Panc1 (cell line): ENCODE results near the gene EIF4E2. TPM values are rescaled to one million over a fixed set of nuclear protein-coding genes. Genes with fewer than 3 reads are reported as not detected.
"Not testable (repeated sequence)": the region's sequence is repeated elsewhere in the genome, so short reads cannot be mapped to it uniquely, and the experiment has no call there.

Experiments used
- ATAC-seq: fragments of 200-7000 bp; cut with Tn5 transposase; 2 replicates; pipeline ENCODE4 v1.9.1; 2020; ENCODE audit warnings: mild to moderate bottlenecking, moderate library complexity
- BruUV-seq: library from RNA; stranded (reverse); fragments of 400-500 nt; replicated peaks from 2 replicates; lab custom pipeline; 2021; lab: Mats Ljungman, UMichigan
- CTCF ChIA-PET: fragments of 300-600 bp; sonication (Branson Sonifier 250); formaldehyde crosslinking; loops from one replicate; lab custom pipeline; 2022; ENCODE audit warnings: antibody characterized with exemption; lab: Charles Lee
- POLR2A ChIA-PET: fragments of 300-600 bp; sonication (Branson Sonifier 250); formaldehyde crosslinking; loops from one replicate; lab custom pipeline; 2022; ENCODE audit warnings: antibody characterized with exemption; lab: Charles Lee
- DNase-seq: peaks from one replicate; pipeline ENCODE4 v3.0.0-alpha.2; 2010; ENCODE audit warnings: low read depth, low spot score
- H3K27ac ChIP-seq: 2 replicates; pipeline ENCODE4 v1.5.1; 2011; ENCODE audit warnings: mild to moderate bottlenecking, low read length, inconsistent platforms
- H3K27me3 ChIP-seq: fragments of 200-500 bp; sonication (Bioruptor generic); 2 replicates; pipeline ENCODE4 v1.6.0; 2014; ENCODE audit warnings: low read length, inconsistent platforms; ENCODE audit not compliant: control insufficient read depth, insufficient read depth
- H3K36me3 ChIP-seq: fragments of 200-500 bp; sonication (Bioruptor generic); 2 replicates; pipeline ENCODE4 v1.5.1; 2014; ENCODE audit warnings: inconsistent platforms, mild to moderate bottlenecking, low read length, moderate library complexity; ENCODE audit not compliant: control insufficient read depth, insufficient read depth
- H3K4me1 ChIP-seq: 2 replicates; pipeline ENCODE4 v1.5.1; 2011; ENCODE audit warnings: inconsistent platforms, mild to moderate bottlenecking, low read length, moderate library complexity; ENCODE audit not compliant: control insufficient read depth, insufficient read depth
- H3K4me3 ChIP-seq, 2 experiments: 2 replicates each; pipeline ENCODE4 v1.5.1; 2011 to 2012; ENCODE audit warnings: low read depth in 2 of 2, low read length in 2 of 2, mild to moderate bottlenecking in 2 of 2, inconsistent platforms in 1 of 2, moderate library complexity in 1 of 2
- H3K9me3 ChIP-seq: fragments of 200-500 bp; sonication (Bioruptor generic); 2 replicates; pipeline ENCODE4 v1.5.1; 2014; ENCODE audit warnings: low read depth, mild to moderate bottlenecking, inconsistent platforms, low read length, moderate library complexity; ENCODE audit not compliant: control insufficient read depth, insufficient read depth
- CTCF ChIP-seq: fragments of 450-650 bp; IDR thresholded peaks from 2 replicates; pipeline ENCODE4 v1.5.1; 2017; ENCODE audit warnings: mild to moderate bottlenecking
- POLR2AphosphoS5 ChIP-seq: IDR thresholded peaks from 2 replicates; pipeline ENCODE4 v1.6.1; 2012; ENCODE audit warnings: mild to moderate bottlenecking, low read depth, low read length, moderate library complexity
- REST ChIP-seq, 2 experiments: IDR thresholded peaks; 2 replicates each; pipeline ENCODE4 v1.6.1; 2011 to 2012; ENCODE audit warnings: low read depth in 2 of 2, control low read depth in 1 of 2, low read length in 1 of 2, mild to moderate bottlenecking in 1 of 2, moderate library complexity in 1 of 2; ENCODE audit not compliant: insufficient read depth in 1 of 2
- SIN3A ChIP-seq: IDR thresholded peaks from 2 replicates; pipeline ENCODE4 v1.6.1; 2012; ENCODE audit warnings: low read depth, mild to moderate bottlenecking, low read length, moderate library complexity, borderline replicate concordance; ENCODE audit not compliant: insufficient read depth
- TCF7L2 ChIP-seq: IDR thresholded peaks from 2 replicates; pipeline ENCODE4 v1.6.1; 2011; ENCODE audit warnings: mild to moderate bottlenecking, low read depth, low read length, inconsistent platforms
- in situ Hi-C: cut with HindIII; loops from 2 replicates; pipeline ENCODE4 v1.10.0; 2016; ENCODE audit warnings: low sequenced_read_pairs, low pct_unique_long_range_greater_than_20kb
- intact Hi-C: fragments of 100-400 bp; cut with micrococcal nuclease; formaldehyde crosslinking; loops from one replicate; pipeline ENCODE4 v1.10.0; 2022; ENCODE audit not compliant: unreplicated experiment
- total RNA-seq: library from RNA; stranded (reverse); gene quantifications from one replicate; pipeline ENCODE4 v1.2.1, GENCODE V29; 2021; ENCODE audit not compliant: unreplicated experiment

Gene EIF4E2
- total RNA-seq, 1 experiment from 2014 or later: 84.0 TPM

GRCh38 chr2:232569541-232569940 lies 19.1 kb downstream of the EIF4E2 start:
- Histone ChIP-seq H3K27me3 (no peaks in the 10 kb centered on the region), H3K9me3 (no peaks in the 10 kb centered on the region), H3K4me1 (no peaks in the 10 kb centered on the region), H3K36me3 (peaks cover 27% of the 10 kb centered on the region), H3K4me3 (no peak overlapping the region), H3K27ac (no peak overlapping the region)
- ChIA-PET POLR2A (no interaction called here), CTCF (no interaction called here)
- intact Hi-C loops: no loop called here
- no TSS peak for BruUV-seq
- no peak for ATAC-seq
- no peak for TF ChIP-seq REST (IDR thresholded peaks at IDR 0.05; ENCODE audit: insufficient read depth in 1 of 2, low read depth in 2 of 2, low read length in 1 of 2)
- no peak for TF ChIP-seq CTCF
- no peak for TF ChIP-seq TCF7L2
- no peak for TF ChIP-seq POLR2AphosphoS5
- no peak for TF ChIP-seq SIN3A
- in situ Hi-C loops: no loop called here
- DNase-seq: no peak

GRCh38 chr2:232570481-232570880 lies 20.0 kb downstream of the EIF4E2 start:
- ATAC-seq, H3K9me3 ChIP-seq, in situ Hi-C loops, H3K27me3 ChIP-seq, DNase-seq, intact Hi-C loops, POLR2A ChIA-PET, BruUV-seq, H3K27ac ChIP-seq, H3K4me3 ChIP-seq, H3K4me1 ChIP-seq, CTCF ChIA-PET: not testable (repeated sequence)
- peaks cover 27% of the 10 kb centered on the region for H3K36me3 ChIP-seq

GRCh38 chr2:232571026-232571474 lies 20.6 kb downstream of the EIF4E2 start:
- H3K4me1 ChIP-seq: no peaks in the 10 kb centered on the region
- no peak overlapping the region for H3K4me3 ChIP-seq
- in situ Hi-C loops: no loop called here
- no peaks in the 10 kb centered on the region for H3K27me3 ChIP-seq
- H3K27ac ChIP-seq: peak overlapping the region; percentile 41; the same call in 1 of the 2 replicates
- no peak for DNase-seq
- CTCF ChIA-PET: no interaction called here
- POLR2A ChIA-PET: no interaction called here
- no TSS peak for BruUV-seq
- no peak for TF ChIP-seq SIN3A
- TF ChIP-seq POLR2AphosphoS5: no peak
- no peak for TF ChIP-seq CTCF
- no peak for TF ChIP-seq REST (IDR thresholded peaks at IDR 0.05; ENCODE audit: insufficient read depth in 1 of 2, low read depth in 2 of 2, low read length in 1 of 2)
- TF ChIP-seq TCF7L2: no peak
- H3K36me3 ChIP-seq: peaks cover 27% of the 10 kb centered on the region
- intact Hi-C loops: no loop called here
- ATAC-seq: 0 out of 2 replicates have a peak, but pooled peaks have one; percentile 52
- no peaks in the 10 kb centered on the region for H3K9me3 ChIP-seq
